ENCODE measurements around the gene ANKRD60.

DNA sequence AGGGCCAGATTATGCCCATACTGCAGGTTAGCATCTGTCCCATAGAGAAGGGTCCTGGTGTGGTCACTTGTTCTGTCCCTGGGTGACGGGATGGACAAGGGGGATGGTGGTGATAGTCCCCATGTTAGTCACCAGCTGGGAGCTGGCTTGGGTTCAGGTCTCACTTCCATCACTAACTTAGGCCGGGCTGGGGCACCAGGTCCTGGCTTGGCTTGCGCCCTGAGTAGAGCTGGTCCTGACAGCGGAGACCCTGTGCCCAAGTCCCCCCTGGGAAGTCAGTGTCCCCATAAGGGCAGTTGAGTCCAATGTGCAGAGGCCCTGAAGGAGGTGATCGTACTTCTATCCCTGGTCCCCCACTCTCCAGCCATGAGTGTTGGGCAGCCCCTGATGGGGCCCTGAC, 52.6 kb downstream of the ANKRD60 start:
- no peak for TF ChIP-seq EZH2 (IDR thresholded peaks at IDR 0.05; ENCODE audit: borderline replicate concordance, insufficient read depth, low read depth, low read length, poor library complexity, severe bottlenecking)
- TF ChIP-seq, protein P1, sequence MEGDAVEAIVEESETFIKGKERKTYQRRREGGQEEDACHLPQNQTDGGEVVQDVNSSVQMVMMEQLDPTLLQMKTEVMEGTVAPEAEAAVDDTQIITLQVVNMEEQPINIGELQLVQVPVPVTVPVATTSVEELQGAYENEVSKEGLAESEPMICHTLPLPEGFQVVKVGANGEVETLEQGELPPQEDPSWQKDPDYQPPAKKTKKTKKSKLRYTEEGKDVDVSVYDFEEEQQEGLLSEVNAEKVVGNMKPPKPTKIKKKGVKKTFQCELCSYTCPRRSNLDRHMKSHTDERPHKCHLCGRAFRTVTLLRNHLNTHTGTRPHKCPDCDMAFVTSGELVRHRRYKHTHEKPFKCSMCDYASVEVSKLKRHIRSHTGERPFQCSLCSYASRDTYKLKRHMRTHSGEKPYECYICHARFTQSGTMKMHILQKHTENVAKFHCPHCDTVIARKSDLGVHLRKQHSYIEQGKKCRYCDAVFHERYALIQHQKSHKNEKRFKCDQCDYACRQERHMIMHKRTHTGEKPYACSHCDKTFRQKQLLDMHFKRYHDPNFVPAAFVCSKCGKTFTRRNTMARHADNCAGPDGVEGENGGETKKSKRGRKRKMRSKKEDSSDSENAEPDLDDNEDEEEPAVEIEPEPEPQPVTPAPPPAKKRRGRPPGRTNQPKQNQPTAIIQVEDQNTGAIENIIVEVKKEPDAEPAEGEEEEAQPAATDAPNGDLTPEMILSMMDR (IDR thresholded peaks at IDR 0.05): no peak

Measured in B cell (primary cell).